Adrenal gland (tissue), 12 donors: ENCODE measurements around the gene MAST4. TPM values are rescaled to one million over a fixed set of nuclear protein-coding genes. Genes with fewer than 3 reads are reported as not detected.

Source experiments
- DNase-seq, 7 donors: peaks; one replicate each; pipeline ENCODE4 v3.0.0-alpha.2; 2019 to 2020
- H3K27ac ChIP-seq, 5 donors: fragments of 200-600 bp; sonication (generic) in 4 of 5; 1 replicate in 3 of 5; 2 replicates in 2 of 5; pipeline versions ENCODE4 v1.5.1 to v1.8.0; 2016 to 2020; ENCODE audit warnings: mild to moderate bottlenecking in 1 of 5
- H3K27me3 ChIP-seq: fragments of 200-600 bp; 2 replicates; pipeline ENCODE4 v1.8.0; 2021
- H3K36me3 ChIP-seq, 2 donors: fragments of 200-600 bp; replicated peaks in 1 of 2; 1 replicate in 1 of 2; 2 replicates in 1 of 2; pipeline versions ENCODE4 v1.5.1 to v1.8.0; 2018 to 2022
- H3K4me1 ChIP-seq, 2 donors: fragments of 200-600 bp; replicated peaks in 1 of 2; 1 replicate in 1 of 2; 2 replicates in 1 of 2; pipeline versions ENCODE4 v1.5.1 to v1.8.0; 2018 to 2021
- H3K4me3 ChIP-seq, 4 donors: fragments of 200-600 bp; sonication (generic) in 3 of 4; one replicate each; pipeline ENCODE4 v1.5.1; 2016 to 2018
- H3K9me3 ChIP-seq, 3 donors: fragments of 200-600 bp; sonication (generic) in 1 of 3; replicated peaks in 1 of 3; 1 replicate in 2 of 3; 2 replicates in 1 of 3; pipeline versions ENCODE4 v1.5.1 to v1.8.0; 2016 to 2021
- POLR2A ChIP-seq, 2 donors: fragments of 450-650 bp; IDR thresholded peaks; one replicate each; pipeline ENCODE4 v1.6.1; 2017; ENCODE audit warnings: antibody characterized with exemption in 2 of 2, mild to moderate bottlenecking in 2 of 2, moderate library complexity in 1 of 2
- WGBS, 4 donors: extraction: QIAGEN DNeasy Blood & Tissue Kit in 2 of 4; methylation state at CpG; one replicate each; pipeline versions ENCODE4 v1.1.5 to v1.1.7; 2013 to 2017; 5-methylcytosine and 5-hydroxymethylcytosine counted together
- intact Hi-C, 2 donors: fragments of 100-400 bp; cut with DNase I; formaldehyde crosslinking; loops; one replicate each; pipeline versions ENCODE4 v1.14.1 to v1.15.0; 2022 to 2023
- polyA plus RNA-seq, 3 donors: library from polyadenylated mRNA; stranded (reverse); fragments of 200-250 nt in 2 of 3; fragments of 350-450 nt in 1 of 3; fragmentation: Illumina TruSeq in 1 of 3; extraction: RNeasy Lipid Tissue Mini Kit (QIAGEN cat#74804) in 1 of 3; gene quantifications; one replicate each; pipeline ENCODE4 v1.2.3, GENCODE V29; 2013 to 2014
- total RNA-seq, 9 donors: library from RNA; depleted of rRNA in 4 of 9; stranded (reverse); fragments of >200 nt in 4 of 9; fragments of 120-200 nt in 1 of 9; fragmentation: NEBNext Ultra II Directional in 1 of 9; extraction: Animal tissue kit (Norgen Biotek cat#: 25700) in 1 of 9; gene quantifications; one replicate each; pipeline versions ENCODE4 v1.1.0 to v1.2.4, GENCODE V29; 2013 to 2023
- TF ChIP-seq, protein P1 (sequence below), 6 experiments: fragments of 450-650 bp in 4 of 6; fragments of 200-600 bp in 2 of 6; sonication (generic) in 1 of 6; IDR thresholded peaks; 1 replicate in 5 of 6; 2 replicates in 1 of 6; pipeline versions ENCODE4 v1.5.1 to v1.8.0; 2016 to 2021; ENCODE audit warnings: antibody characterized with exemption in 6 of 6, mild to moderate bottlenecking in 2 of 6, moderate library complexity in 1 of 6
- donor health status: healthy with polysubstance abuse.
- donor health status: Bipolar disorder and iron deficiency.
- donor health status: DM: yes; HTN: yes; CAD: no.
- donor health status: DM: no; HTN: no; CAD: no.
- donor health status: DM: no; HTN: no; CAD: no.
- donor health status: DM: yes; HTN: yes; CAD: no.

MAST4 gene
- total and polyA plus RNA-seq, 12 donors = 12.3 to 95.0 (median 42.8) TPM

DNA sequence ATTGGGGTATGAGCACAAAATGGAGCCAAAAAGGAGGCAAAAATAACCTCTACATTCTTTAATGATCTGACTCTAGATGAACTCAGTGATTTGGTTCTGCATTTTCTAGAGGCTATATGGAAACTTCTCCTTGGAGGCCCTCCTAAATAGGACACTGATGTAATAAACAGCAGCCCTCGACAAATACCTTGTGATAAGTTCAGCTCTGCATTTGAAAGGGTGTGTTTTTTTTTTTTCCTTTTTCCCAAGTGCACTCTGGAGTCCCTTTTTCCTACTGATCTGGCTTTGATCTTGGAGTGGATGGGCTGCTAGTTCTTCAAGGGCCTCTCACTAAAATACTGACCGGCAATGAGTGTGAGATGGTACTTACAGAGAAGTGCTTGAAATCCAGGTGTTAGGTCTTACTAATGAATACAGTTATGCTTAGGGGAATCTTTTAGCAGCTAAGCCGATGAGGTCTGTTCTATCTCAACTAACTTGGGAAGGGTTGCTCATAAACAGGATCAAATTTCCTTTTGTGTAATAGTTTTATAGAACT is 161.7 kb downstream of the MAST4 start:
- no peaks in the 10 kb centered on the region for H3K27me3 ChIP-seq
- H3K4me1 ChIP-seq = no peaks in the 10 kb centered on the region
- 78 to 85% (median 84%) methylated on average over 3 of the region's 3 CpGs for WGBS, 4 donors
- H3K36me3 ChIP-seq = no peaks in the 10 kb centered on the region
- no peak for DNase-seq
- intact Hi-C loops = loop anchor here (5.0 to 10.0 kb wide), 3 partner anchors 163 to 456 kb away; partner anchors contain the start of gene MAST4 (in 1 of the 2)
- H3K4me3 ChIP-seq = no peak overlapping the region
- no peak for TF ChIP-seq POLR2A (IDR thresholded peaks at IDR 0.05)
- TF ChIP-seq, protein P1, sequence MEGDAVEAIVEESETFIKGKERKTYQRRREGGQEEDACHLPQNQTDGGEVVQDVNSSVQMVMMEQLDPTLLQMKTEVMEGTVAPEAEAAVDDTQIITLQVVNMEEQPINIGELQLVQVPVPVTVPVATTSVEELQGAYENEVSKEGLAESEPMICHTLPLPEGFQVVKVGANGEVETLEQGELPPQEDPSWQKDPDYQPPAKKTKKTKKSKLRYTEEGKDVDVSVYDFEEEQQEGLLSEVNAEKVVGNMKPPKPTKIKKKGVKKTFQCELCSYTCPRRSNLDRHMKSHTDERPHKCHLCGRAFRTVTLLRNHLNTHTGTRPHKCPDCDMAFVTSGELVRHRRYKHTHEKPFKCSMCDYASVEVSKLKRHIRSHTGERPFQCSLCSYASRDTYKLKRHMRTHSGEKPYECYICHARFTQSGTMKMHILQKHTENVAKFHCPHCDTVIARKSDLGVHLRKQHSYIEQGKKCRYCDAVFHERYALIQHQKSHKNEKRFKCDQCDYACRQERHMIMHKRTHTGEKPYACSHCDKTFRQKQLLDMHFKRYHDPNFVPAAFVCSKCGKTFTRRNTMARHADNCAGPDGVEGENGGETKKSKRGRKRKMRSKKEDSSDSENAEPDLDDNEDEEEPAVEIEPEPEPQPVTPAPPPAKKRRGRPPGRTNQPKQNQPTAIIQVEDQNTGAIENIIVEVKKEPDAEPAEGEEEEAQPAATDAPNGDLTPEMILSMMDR (IDR thresholded peaks at IDR 0.05) = no peak
- H3K27ac ChIP-seq = no peak overlapping the region
- no peaks in the 10 kb centered on the region for H3K9me3 ChIP-seq

GRCh38 chr5:66769030-66769733 is 173.0 kb downstream of the MAST4 start:
- Histone ChIP-seq H3K9me3 (no peaks in the 10 kb centered on the region), H3K27ac (no peak overlapping the region), H3K4me3 (no peak overlapping the region), H3K36me3 (no peaks in the 10 kb centered on the region), H3K4me1 (no peaks in the 10 kb centered on the region), H3K27me3 (no peaks in the 10 kb centered on the region)
- intact Hi-C loops = no loop called here
- no peak for DNase-seq
- TF ChIP-seq, protein P1 (IDR thresholded peaks at IDR 0.05) = no peak
- TF ChIP-seq POLR2A (IDR thresholded peaks at IDR 0.05) = no peak
- WGBS, 4 donors = 92 to 97% (median 94%) methylated on average over 9 of the region's 9 CpGs

DNA sequence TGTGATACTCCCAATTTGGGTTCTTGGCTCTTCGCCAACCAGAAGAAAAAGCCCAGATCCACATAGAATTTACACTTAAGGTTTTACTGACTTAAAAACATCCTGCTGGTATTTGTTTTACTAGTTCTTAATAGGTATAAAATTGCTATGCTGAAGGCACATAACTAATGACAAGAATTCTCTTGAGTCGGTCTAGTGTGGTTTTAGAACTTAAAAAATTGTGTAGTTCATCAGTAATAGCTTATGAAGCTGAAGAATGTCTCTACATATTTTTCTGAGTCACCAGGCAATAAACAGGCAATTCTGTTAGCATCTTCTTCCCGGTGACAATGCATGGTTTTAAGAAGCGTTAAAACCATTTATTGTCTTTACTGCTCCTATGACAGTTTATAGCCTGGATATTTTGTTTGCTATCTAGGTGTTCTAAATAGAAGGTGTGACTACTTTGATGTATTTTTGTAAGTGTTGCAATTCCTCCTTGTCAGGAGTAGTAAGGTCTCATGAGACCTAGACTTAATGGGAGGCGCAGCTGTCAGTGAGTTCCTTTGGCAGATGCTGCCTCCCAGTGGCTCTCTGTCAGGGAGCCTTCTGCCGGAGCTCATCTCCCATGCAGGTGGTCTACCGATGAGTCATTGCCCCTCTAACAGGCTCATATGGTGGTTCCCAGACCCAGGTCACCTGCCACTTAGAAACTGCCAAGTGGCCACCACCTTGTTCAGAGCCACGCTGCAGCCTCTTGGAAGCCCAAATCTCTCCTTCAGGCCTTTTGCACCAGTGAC is 173.8 kb downstream of the MAST4 start:
- intact Hi-C loops = no loop called here
- 74 to 77% (median 75%) methylated on average over 8 of the region's 8 CpGs for WGBS, 4 donors
- Histone ChIP-seq H3K36me3 (no peaks in the 10 kb centered on the region), H3K27ac (no peak overlapping the region), H3K27me3 (no peaks in the 10 kb centered on the region), H3K4me1 (no peaks in the 10 kb centered on the region), H3K9me3 (no peaks in the 10 kb centered on the region), H3K4me3 (no peak overlapping the region)
- DNase-seq = no peak
- TF ChIP-seq POLR2A (IDR thresholded peaks at IDR 0.05) = no peak
- TF ChIP-seq, protein P1 (IDR thresholded peaks at IDR 0.05) = no peak

GRCh38 chr5:66777868-66778267 is 181.7 kb downstream of the MAST4 start:
- TF ChIP-seq, protein P1 (IDR thresholded peaks at IDR 0.05) = no peak
- TF ChIP-seq POLR2A (IDR thresholded peaks at IDR 0.05) = no peak
- Histone ChIP-seq H3K36me3 (no peaks in the 10 kb centered on the region), H3K4me3 (no peak overlapping the region), H3K4me1 (no peaks in the 10 kb centered on the region), H3K27ac (no peak overlapping the region), H3K27me3 (no peaks in the 10 kb centered on the region), H3K9me3 (no peaks in the 10 kb centered on the region)
- intact Hi-C loops = no loop called here
- WGBS, 4 donors = 87 to 91% (median 90%) methylated on average over 3 of the region's 3 CpGs
- DNase-seq = no peak
